Thoracic aorta (tissue), 2 donors: ENCODE data around the gene CCDC85A. TPM values are rescaled to one million over a fixed set of nuclear protein-coding genes. Genes with fewer than 3 reads are reported as not detected.

Experiments used
- ATAC-seq: fragments of 150-250 bp; one replicate; pipeline ENCODE4 v1.8.0; 2017; ENCODE audit warnings: low read depth; ENCODE audit not compliant: insufficient number of reproducible peaks, low FRiP score
- DNase-seq: peaks from one replicate; pipeline ENCODE4 v3.0.0-alpha.2; 2020; ENCODE audit warnings: low spot score
- H3K27ac ChIP-seq, 2 donors: fragments of 200-600 bp; sonication (generic); 1 replicate in 1 of 2; 2 replicates in 1 of 2; pipeline ENCODE4 v1.5.1; 2016; ENCODE audit warnings: mild to moderate bottlenecking in 2 of 2, moderate library complexity in 2 of 2
- H3K27me3 ChIP-seq: fragments of 200-600 bp; sonication (generic); replicated peaks from 2 replicates; pipeline ENCODE4 v1.6.0; 2016; ENCODE audit warnings: mild to moderate bottlenecking; ENCODE audit not compliant: insufficient read depth
- H3K36me3 ChIP-seq: fragments of 200-600 bp; sonication (generic); one replicate; pipeline ENCODE4 v1.5.1; 2016
- H3K4me1 ChIP-seq, 2 donors: fragments of 200-600 bp; sonication (generic); 1 replicate in 1 of 2; 2 replicates in 1 of 2; pipeline versions ENCODE4 v1.5.1 to v1.6.0; 2016; ENCODE audit warnings: low read depth in 2 of 2, mild to moderate bottlenecking in 1 of 2; ENCODE audit not compliant: control insufficient read depth in 1 of 2
- H3K4me3 ChIP-seq: fragments of 200-600 bp; sonication (generic); 2 replicates; pipeline ENCODE4 v1.5.1; 2016; ENCODE audit warnings: mild to moderate bottlenecking
- H3K9me3 ChIP-seq: fragments of 200-600 bp; sonication (generic); 2 replicates; pipeline ENCODE4 v1.5.1; 2016
- CTCF ChIP-seq: fragments of 200-600 bp; sonication (generic); IDR thresholded peaks from one replicate; pipeline ENCODE4 v1.5.1; 2019; ENCODE audit warnings: antibody characterized with exemption
- total RNA-seq, 2 donors: library from RNA; depleted of rRNA; stranded (reverse); fragments of >200 nt; gene quantifications; one replicate each; pipeline versions ENCODE4 v1.1.0 to v1.2.3, GENCODE V29; 2016

Gene CCDC85A
- total RNA-seq, 2 donors from 2014 or later: 3.7 to 4.2 TPM

DNA sequence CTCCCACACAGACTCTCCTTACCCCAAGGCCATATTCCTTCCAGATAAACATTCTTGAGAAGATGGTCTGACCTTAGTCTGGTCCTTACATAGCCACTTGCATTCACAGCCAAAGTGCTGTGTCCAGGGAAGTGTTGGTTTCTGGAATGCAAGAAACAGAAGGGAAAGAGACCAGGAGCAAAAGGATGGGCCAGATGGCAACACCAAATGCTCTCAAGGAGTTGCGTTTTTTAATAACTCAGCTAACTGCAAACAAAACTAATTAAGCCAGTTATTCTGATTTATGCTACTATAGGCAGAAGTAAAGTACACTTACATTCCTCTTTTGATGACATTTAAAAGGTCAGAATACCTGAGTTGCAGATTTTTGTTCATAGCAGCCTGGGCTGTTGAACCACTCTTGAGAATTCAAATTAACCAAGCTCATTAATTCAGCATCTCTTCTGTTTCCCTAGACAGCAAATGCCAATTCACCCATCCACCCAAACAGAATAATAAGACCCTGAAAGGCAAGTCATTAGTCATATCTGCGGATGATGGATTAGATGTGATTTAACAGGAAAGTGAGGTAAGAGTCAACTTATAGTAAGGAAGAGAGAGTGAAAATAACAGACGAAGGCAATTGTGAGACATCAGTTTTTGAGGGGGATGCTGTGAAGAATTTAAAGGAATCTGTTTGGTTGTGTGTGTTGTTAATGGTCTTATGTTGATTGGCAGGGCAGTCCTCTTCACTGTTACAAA, 18.8 kb downstream of the CCDC85A start:
- no peaks in the 10 kb centered on the region for H3K9me3 ChIP-seq
- DNase-seq: no peak
- H3K4me1 ChIP-seq: no peaks in the 10 kb centered on the region
- H3K27ac ChIP-seq: no peak overlapping the region
- H3K4me3 ChIP-seq: no peak overlapping the region
- no peak for ATAC-seq
- H3K27me3 ChIP-seq: no peaks in the 10 kb centered on the region
- no peak for TF ChIP-seq CTCF
- H3K36me3 ChIP-seq: no peaks in the 10 kb centered on the region

- Histone ChIP-seq H3K27ac (no peak overlapping the region), H3K4me1 (no peaks in the 10 kb centered on the region), H3K9me3 (no peaks in the 10 kb centered on the region), H3K27me3 (no peaks in the 10 kb centered on the region), H3K36me3 (no peaks in the 10 kb centered on the region), H3K4me3 (no peak overlapping the region)
- DNase-seq (no peak), ATAC-seq (no peak)
- no peak for TF ChIP-seq CTCF
Measured at GRCh38 chr2:56204556-56204955, 20.8 kb downstream of the CCDC85A start.

DNA sequence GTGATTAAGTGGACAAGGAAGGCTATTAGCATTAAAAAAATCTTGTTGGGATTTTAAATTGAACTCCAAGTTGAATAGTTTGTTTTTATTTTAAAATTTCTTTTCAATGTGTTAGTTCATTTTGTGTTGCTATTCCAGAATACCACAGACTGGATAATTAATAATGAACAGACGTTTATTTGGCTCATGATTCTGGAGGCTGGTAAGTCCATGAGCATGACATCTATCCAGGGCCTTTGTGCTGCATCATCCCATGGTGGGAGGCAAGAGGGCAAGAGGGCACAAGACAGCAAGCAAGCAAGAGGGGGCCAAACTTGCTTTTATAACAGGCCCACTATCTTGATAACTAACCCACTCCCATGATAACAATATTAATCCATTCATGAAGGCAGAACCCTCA, 22.5 kb downstream of the CCDC85A start:
- Histone ChIP-seq H3K4me1 (peaks cover 0 to under 1% of the 10 kb centered on the region in 2 donors), H3K36me3 (no peaks in the 10 kb centered on the region), H3K27ac (no peak overlapping the region), H3K4me3 (no peak overlapping the region), H3K27me3 (no peaks in the 10 kb centered on the region), H3K9me3 (no peaks in the 10 kb centered on the region)
- no peak for TF ChIP-seq CTCF
- no peak for ATAC-seq
- no peak for DNase-seq

DNA sequence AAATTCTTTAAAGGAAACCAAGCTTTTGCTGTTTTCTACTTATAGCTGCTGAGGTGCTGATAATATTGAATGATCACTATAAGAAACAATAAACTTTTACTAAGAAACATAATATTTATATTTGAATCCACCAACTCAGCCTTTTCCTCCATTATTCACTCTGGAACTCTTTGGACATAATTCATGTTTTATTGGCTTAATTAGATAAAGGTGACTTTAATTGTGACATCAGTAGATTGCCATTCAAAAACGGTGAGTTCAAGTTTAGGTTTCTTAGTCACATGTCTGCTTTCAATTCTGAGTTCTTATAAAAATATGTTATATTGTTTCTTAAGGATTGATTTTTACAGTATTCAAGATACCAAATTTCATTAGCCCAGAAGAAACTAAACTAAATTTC, 24.0 kb downstream of the CCDC85A start:
- Histone ChIP-seq H3K27ac (no peak overlapping the region), H3K4me1 (peaks cover 0 to 7% of the 10 kb centered on the region in 2 donors), H3K36me3 (no peaks in the 10 kb centered on the region), H3K27me3 (no peaks in the 10 kb centered on the region), H3K9me3 (no peaks in the 10 kb centered on the region), H3K4me3 (no peak overlapping the region)
- no peak for TF ChIP-seq CTCF
- no peak for ATAC-seq
- no peak for DNase-seq

GRCh38 chr2:56208380-56208779, 24.6 kb downstream of the CCDC85A start:
- ATAC-seq: no peak
- no peak for DNase-seq
- H3K36me3 ChIP-seq: no peaks in the 10 kb centered on the region

More at GRCh38 chr2:56208380-56208779, 24.6 kb downstream of the CCDC85A start:
- no peaks in the 10 kb centered on the region for H3K27me3 ChIP-seq
- H3K4me1 ChIP-seq: peaks cover 0 to 7% of the 10 kb centered on the region in 2 donors
- H3K9me3 ChIP-seq: no peaks in the 10 kb centered on the region
- H3K27ac ChIP-seq: no peak overlapping the region
- TF ChIP-seq CTCF: no peak
- H3K4me3 ChIP-seq: no peak overlapping the region
